NCI-H146 treated with DMSO at 0.1 percent for 48 hours (cell line): ENCODE results near the gene TUBGCP6.

Experiments used
- DNase-seq: peaks from one replicate; lab custom pipeline; 2025; ENCODE audit not compliant: unreplicated experiment; lab: John Stamatoyannopoulos, UW

The TUBGCP6 gene

GRCh38 chr22:50229370-50229769, 15.5 kb downstream of the TUBGCP6 start:
- DNase-seq = no peak

DNA sequence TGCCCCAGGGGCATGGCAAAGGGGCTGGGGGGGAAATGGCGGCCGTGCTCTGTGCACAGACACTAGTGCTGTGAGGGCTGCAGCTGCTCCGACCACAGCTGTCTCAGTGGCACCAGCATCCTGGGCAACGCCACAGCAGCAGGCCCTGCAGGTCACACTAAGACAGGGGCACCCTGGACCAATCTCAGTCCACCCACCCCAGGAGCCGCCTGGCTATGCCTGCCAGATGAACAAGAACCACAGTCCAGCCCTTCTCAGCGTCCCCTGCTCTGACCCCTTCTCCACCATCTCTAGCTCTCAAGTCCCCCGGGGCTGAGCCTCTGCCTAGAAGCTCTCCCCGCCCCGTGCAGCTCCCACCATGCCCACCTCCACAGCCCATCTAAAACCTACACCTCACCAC, 16.5 kb downstream of the TUBGCP6 start:
- no peak for DNase-seq

GRCh38 chr22:50227579-50228215, 17.1 kb downstream of the TUBGCP6 start:
- no peak for DNase-seq

DNA sequence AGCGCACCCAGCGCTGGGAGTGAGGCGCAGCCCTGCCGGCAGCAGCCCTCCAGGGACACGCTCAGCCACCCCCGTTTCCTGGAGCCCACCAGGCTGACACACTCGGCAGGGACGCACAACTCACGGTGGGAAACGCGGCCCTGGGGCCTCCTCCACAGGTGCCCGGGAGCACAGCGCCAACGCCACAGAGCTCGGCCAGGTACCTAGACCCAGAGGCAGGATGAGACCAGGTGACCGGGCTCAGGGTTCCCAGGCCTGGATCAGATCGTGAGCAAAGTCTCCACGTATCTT, 18.0 kb downstream of the TUBGCP6 start:
- DNase-seq = no peak

GRCh38 chr22:50226063-50226874, 18.6 kb downstream of the TUBGCP6 start:
- no peak for DNase-seq

- DNase-seq = no peak
These were observed 19.4 kb downstream of the TUBGCP6 start for GRCh38 chr22:50225200-50225969.

DNA sequence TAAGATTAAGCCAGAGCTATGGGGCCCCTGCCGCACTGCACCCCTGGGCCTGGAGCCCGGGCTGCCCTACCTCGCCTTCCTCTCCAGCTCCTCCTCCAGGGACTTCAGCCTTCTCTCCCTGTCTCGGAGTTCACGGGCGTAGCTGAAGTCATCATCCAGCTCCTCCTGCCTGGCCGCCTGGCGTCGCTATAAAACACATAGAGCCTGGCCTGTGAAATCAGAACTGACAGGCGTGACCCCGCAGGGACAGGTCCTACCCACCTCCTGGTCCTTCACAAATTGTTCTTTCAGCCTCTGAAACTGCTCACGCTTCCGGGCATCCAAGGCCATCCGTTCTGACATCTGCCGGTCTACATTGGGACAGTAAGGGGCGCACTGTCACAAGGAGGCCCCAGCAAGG, 20.8 kb downstream of the TUBGCP6 start:
- no peak for DNase-seq

- no peak for DNase-seq
These were observed 22.3 kb downstream of the TUBGCP6 start for GRCh38 chr22:50222508-50222907.

GRCh38 chr22:50221410-50222300, 23.2 kb downstream of the TUBGCP6 start:
- no peak for DNase-seq

DNA sequence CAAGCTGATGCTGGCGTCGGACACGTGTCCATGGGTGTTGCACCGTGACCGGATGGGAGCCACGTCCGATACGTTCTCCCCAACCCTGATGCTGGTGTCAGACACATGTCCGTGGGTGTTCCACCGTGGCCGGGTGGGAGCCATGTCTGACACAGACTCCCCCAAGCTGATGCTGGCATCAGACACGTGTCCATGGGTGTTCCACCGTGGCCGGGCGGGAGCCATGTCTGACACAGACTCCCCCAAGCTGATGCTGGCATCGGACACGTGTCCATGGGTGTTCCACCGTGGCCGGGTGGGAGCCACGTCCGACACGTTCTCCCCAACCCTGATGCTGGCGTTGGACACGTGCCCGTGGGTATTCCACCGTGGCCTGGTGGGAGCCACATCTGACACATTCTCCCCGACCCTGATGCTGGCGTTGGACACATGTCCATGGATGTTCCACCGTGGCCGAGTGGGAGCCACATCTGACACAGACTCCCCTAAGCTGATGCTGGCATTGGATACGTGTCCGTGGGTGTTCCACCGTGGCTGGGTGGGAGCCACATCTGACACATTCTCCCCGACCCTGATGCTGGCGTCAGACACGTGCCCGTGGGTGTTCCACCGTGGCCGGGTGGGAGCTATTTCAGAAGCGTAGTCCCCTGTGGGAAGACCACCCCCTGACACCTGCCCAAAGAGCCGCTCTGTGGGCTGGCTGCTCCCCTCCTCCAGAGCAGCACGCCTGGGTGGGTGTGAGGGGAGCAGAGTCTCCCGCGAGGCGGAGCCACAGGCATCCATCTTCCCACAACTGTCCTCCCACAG, 24.0 kb downstream of the TUBGCP6 start:
- DNase-seq = no peak

GRCh38 chr22:50219800-50220602, 24.8 kb downstream of the TUBGCP6 start:
- DNase-seq = no peak

DNA sequence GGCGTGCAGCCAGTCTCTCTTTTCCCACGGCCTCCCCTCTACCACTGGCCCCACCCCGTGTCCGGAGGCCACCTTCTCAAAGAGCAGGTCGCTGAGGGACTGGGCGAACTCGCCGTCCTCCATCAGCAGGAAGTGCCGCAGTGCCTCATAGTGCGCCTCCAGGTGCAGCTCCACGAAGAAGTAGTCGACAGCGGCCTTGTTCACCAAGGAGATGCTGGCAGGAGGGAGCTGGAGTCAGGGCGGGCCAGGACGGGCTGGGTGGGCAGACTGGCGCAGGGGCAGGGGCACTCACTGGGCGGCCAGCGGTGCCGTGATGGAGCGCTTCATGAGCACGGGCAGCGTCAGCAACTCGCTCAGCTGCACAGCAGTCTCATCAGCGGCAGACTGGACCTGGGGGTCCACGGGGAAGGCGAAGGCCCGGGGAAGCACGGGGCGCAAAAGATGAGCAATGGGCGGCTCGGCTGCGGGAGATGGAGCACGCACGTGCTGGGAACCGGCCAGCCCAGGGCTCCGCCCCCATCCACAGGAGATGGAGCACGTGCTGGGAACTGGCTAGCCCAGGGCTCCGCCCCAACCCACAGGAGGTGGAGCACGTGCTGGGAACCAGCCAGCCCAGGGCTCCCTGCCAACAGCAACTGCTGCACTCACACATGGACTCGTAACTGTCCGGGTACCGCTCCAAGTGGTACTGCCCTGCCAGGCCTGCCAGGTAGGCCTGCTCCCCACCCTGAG, 25.7 kb downstream of the TUBGCP6 start:
- no peak for DNase-seq

DNA sequence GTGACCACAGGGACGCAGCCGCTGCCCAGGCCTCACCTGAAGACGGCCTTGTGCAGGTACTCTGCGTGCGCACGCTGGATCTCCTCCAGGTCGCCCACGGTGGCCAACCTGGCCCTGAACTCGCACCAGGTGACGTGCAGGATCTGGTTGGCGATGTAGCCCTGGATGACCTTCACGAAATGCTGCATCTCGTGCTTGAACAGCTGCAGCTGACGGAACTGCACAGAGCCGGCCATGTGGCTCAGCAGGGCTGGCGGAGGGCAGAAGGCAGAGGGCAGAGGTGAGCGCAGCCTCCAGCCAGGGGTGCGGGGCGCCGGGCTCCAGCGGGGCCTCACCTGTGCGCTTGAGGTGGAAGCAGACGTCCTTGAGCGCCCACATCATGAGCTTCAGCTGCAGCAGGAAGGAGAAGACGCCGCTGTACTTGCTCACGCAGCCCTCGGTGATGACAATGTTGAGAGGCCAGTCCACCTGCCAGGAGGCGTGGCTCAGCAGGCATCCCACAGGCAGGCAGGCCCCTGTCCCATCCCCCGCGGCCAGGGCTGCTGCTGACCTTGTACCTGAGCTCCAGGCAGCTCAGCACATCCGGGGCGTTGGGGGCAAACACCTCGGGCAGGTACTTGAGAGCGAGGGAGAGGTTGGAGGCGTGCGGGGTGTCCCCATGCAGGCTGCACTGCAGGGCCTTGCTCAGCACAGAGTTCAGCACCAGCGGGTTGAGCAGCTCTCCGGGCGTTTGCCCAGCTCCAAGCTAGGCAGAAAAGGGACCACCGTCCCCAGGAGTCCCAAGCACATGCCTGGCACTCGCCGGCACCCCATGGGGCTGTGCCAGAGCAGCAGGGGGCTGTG, 26.4 kb downstream of the TUBGCP6 start:
- DNase-seq = no peak

DNA sequence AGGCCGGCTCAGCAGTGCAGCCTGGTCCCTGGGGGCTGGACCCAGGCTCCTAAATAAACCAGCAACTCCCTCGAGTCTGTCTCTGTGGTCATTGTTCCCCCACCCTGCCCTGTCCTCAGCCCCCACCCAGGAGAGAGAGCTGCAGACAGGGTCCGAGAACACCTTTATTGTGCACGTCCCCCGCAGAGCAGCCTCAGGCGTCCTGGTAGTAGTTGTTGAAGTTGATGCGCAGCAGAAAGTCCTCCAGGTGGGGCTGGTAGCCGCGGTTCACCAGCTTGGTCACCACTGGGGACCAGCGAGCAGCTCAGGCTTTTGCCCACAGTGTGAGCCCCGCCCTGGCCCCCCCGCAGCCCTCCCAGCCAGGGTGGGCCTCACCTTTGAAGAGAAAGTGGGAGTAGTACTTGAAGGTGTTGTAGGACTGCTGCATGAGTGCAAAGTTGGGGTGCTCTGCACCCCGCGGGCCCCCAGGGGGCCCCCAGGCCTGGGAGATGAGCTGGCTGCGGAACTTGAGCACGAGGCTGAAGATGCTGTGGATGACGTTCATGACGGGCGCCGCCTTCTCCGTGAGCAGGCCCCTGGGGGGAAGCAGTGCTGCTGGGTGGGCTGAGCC, 27.2 kb downstream of the TUBGCP6 start:
- no peak for DNase-seq

- DNase-seq = no peak
These were observed 27.9 kb downstream of the TUBGCP6 start for GRCh38 chr22:50216684-50217520.

DNA sequence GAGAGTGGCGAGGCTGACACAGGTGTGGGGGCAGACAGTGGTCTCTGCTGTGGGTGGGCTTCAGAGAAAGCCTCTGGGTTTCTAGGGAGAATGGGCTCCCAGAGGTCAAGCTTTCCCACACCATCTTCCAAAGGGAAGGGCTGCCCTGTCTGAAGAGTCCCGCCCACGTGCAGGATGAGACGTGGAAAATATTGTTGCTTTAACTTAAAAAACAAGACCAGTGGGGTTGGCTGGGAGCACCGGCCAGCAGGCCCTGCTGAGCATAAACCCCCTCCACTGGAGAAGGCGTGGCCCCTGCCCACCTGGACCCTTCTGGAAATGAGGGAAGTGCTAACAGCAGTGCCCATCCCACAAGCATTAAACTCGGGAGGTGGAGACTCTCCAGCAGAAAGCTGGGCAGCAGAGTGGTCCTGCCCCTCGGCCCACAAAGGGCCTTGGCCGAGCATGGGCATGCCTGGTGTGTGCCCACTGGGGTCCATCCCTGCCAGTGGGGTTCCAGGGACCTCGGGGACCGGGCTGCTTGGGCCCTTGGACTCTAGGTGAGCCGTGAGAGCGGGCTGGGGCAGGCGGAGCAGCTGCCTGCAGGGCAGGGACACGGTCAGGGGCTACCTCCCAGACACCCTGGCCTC, 28.7 kb downstream of the TUBGCP6 start:
- no peak for DNase-seq
